Bone marrow (tissue), 2 donors: ENCODE measurements around the gene NR1I2.

Experiments
- DNase-seq, 2 donors: peaks; one replicate each; lab custom pipeline; 2025; lab: John Stamatoyannopoulos, UW

Gene NR1I2

GRCh38 chr3:119781330-119782198 lies at the start of gene NR1I2:
Gene NR1I2 (plus strand): TSS chr3:119782101.
- DNase-seq, result no peak

- no peak for DNase-seq
Measured at GRCh38 chr3:119733812-119734211, 48.1 kb upstream of the NR1I2 start.

- DNase-seq, result no peak
Measured at GRCh38 chr3:119738741-119739140, 43.2 kb upstream of the NR1I2 start.

- DNase-seq, result no peak
Measured at GRCh38 chr3:119741657-119742590, 40.0 kb upstream of the NR1I2 start.

GRCh38 chr3:119743921-119744320 lies 38.0 kb upstream of the NR1I2 start:
- DNase-seq, result no peak

GRCh38 chr3:119745942-119746341 lies 36.0 kb upstream of the NR1I2 start:
- DNase-seq, result no peak

- DNase-seq, result no peak
Measured at GRCh38 chr3:119746423-119746822, 35.5 kb upstream of the NR1I2 start.

- DNase-seq, result no peak
Measured at GRCh38 chr3:119747357-119747756, 34.5 kb upstream of the NR1I2 start.

GRCh38 chr3:119748991-119749390 lies 32.9 kb upstream of the NR1I2 start:
- DNase-seq, result no peak

GRCh38 chr3:119751423-119751822 lies 30.5 kb upstream of the NR1I2 start:
- DNase-seq, result no peak

GRCh38 chr3:119759962-119760361 lies 21.9 kb upstream of the NR1I2 start:
- DNase-seq, result no peak

- no peak for DNase-seq
Measured at GRCh38 chr3:119762876-119763275, 19.0 kb upstream of the NR1I2 start.

GRCh38 chr3:119763466-119763865 lies 18.4 kb upstream of the NR1I2 start:
- no peak for DNase-seq

- DNase-seq, result no peak
Measured at GRCh38 chr3:119765239-119765638, 16.7 kb upstream of the NR1I2 start.

GRCh38 chr3:119767936-119768601 lies 13.8 kb upstream of the NR1I2 start:
- DNase-seq, result no peak

GRCh38 chr3:119768668-119769393 lies 13.1 kb upstream of the NR1I2 start:
- DNase-seq, result no peak

GRCh38 chr3:119769394-119770149 lies 12.3 kb upstream of the NR1I2 start:
- DNase-seq, result no peak

GRCh38 chr3:119774444-119774843 lies 7.5 kb upstream of the NR1I2 start:
- DNase-seq, result no peak

- no peak for DNase-seq
Measured at GRCh38 chr3:119776304-119776703, 5.6 kb upstream of the NR1I2 start.

GRCh38 chr3:119778176-119778575 lies 3.7 kb upstream of the NR1I2 start:
- no peak for DNase-seq

- no peak for DNase-seq
Measured at GRCh38 chr3:119778811-119779210, 3.1 kb upstream of the NR1I2 start.
